Femur (tissue), 1 donor: ENCODE data around the gene EPO.
"Not testable (repeated sequence)": the region's sequence is repeated elsewhere in the genome, so short reads cannot be mapped to it uniquely, and the experiment has no call there.

Source experiments
- DNase-seq: peaks from one replicate; pipeline ENCODE4 v3.0.0-alpha.2; 2017

EPO gene

DNA sequence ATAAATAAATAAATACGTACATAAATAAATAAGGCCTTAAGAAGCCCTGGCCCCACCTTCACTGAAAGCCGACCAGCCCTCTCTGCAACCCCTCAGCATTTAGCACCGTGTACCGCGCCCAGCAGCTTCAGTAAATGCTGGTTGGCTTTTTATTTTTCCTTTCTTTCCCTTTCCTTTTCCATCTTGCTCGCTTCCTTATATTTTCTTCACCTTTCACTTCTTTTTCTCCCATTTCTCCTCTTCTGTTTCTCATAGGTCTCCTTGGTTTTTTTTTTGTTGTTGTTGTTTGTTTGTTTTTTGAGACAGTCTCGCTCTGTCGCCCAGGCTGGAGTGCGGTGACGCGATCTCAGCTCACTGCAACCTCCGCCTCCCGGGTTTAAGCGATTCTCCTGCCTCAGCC, 24.3 kb downstream of the EPO start:
- no peak for DNase-seq

- DNase-seq = peak; percentile 86
These were observed 24.9 kb downstream of the EPO start for GRCh38 chr7:100745184-100745583.

GRCh38 chr7:100752994-100753393, 32.7 kb downstream of the EPO start:
- no peak for DNase-seq

GRCh38 chr7:100753750-100754149, 33.5 kb downstream of the EPO start:
- DNase-seq = peak; percentile 16

DNA sequence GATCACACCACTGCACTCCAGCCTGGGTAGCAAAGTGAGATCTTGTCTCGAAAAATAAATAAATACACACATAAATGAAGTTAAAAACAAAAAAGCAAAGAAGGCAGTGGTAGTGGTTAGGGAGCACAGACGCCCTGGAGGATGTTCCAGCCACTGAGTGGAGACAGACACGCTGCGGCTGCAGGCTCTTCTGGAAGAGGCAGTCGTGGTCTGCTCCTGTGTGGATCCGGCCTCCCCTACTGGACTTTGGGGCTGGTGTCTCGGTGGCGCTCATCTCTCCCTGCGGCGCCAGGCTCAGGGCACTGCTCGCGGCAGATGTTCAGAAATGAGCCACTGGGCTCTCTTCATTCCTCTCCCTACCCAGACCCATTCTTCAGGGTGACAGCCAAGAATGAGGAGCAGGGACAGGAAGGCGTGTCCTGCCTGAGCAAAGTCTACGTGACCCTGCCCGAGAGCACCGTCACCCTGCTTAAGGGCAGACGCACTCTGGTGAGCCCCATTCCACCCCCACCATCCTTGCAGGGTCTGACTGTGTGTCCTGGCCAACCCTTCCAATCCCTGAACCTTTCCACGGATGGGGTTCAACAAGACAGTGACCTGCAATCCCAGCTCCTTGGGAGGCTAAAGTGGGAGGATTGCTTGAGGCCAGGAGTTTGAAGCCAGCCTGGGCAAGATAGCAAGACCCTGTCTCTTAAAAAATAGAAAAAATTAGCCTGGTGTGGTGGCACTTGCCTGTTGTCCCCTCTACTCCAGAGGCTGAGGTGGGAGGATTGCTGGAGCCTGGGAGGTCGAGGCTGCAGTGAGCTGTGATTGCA, 39.3 kb downstream of the EPO start:
- no peak for DNase-seq

DNA sequence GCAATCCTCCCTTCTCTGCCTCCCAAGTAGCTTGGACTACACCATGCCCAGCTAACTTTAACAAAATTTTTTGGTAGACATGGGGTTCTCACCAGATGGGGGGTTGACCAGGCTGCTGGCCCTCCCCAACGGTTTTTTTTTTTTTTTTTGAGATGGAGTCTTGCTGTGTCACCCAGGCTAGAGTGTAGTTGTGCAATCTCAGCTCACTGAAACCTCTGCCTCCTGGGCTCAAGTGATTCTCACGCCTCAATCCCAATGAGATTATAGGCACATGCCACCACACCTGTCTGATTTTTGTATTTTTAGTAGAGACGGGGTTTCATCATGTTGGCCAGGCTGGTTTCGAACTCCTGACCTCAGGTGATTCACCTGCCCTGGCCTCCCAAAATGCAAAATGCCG, 42.6 kb downstream of the EPO start:
- not testable (repeated sequence) for DNase-seq

DNA sequence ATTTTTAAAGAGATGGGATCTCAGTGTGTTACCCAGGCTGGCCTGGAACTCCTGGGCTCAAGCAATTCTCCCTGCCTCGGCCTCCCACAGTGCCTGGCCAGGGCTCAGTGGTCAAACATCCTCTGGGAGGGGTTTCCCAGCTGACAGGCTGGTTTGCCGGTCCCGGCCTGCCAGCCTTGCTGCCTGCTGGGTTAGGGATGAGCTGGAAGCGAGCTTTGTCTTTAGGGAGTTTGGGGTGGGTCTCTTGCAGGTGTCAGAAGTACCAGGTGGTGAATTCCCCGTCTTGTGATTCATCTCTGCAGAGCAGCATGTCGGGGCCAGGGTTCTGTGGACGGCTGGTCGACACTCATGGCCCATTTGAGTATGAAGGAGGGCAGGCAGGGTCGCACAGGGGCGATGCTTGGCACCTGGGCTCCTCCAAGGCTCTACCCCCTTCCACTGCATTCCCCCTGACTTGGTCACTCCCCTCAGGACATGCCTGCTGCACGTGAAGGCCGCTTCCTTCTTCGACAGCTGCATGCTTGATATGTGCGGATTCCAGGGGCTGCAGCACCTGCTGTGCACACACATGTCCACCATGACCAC, 43.4 kb downstream of the EPO start:
- DNase-seq = no peak

DNA sequence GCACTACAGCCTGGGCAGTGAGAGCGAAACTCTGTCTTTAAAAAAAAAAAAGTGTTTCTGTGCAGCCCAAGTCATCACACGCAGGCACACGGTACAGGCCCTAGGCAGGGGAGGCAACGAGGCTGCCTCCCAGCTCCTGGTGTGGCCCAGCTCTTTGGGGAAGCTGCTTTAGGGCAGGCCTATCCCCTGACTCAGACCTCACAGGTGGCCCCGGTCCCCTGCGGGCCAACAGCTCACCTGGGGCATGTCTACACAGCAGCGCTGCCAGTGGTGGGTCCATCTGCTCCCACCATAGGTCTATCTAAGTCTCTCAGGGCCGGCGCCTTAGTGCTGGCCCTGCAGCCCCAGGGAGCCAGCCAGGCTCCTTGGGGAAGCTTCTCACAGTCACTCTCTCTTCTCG, 44.6 kb downstream of the EPO start:
- DNase-seq = no peak

GRCh38 chr7:100765250-100765649, 45.0 kb downstream of the EPO start:
- DNase-seq = no peak

- DNase-seq = no peak
These were observed 48.5 kb downstream of the EPO start for GRCh38 chr7:100768784-100769183.
